GM18498 (cell line): Measurements from ENCODE around the gene LRP8.

ENCODE experiments used
- ATAC-seq: cut with Tn5 transposase; IDR thresholded peaks from one replicate; pipeline ENCODE4 v1.9.1; 2021; ENCODE audit warnings: mild to moderate bottlenecking, moderate library complexity; ENCODE audit not compliant: unreplicated experiment

LRP8 gene

DNA sequence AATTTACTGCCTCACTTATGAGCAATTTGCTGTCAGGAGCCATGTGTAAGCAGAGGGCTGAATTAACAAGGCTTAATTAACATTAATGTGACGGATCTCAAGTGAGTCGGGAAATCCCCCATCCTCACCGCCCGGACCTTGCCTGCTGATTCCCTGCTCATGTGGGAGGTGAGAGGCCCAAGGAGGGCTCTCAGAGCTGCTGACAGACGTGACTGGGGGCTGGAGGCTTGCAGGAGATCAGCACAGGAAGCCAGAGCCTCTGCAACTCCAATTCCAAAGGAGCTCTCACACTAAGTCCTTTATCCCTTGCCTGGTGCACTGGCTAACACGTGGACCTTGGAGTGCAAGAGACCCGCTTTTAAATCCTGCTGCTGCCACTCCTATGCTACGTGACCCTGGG, 19.4 kb downstream of the LRP8 start:
- ATAC-seq = no peak

DNA sequence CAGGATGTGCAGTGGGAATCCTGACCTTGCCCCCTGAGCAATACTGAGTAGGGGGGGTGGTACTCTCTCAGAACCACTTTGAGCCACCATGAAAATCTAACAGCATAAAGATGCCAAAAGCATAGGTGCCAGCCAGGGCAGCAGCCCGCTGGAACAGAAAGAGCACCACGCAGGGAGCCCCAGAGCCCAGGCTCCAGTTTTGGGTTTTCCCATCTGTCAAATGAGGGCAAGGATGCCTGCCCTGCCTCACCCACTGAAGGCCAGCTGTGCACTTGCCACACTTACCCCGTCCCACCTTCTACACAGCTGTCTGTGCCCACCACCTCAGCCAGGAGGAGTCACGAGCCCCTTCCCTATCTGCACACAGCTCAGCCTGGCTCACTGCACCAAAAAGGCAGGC, 20.8 kb downstream of the LRP8 start:
- ATAC-seq = no peak

DNA sequence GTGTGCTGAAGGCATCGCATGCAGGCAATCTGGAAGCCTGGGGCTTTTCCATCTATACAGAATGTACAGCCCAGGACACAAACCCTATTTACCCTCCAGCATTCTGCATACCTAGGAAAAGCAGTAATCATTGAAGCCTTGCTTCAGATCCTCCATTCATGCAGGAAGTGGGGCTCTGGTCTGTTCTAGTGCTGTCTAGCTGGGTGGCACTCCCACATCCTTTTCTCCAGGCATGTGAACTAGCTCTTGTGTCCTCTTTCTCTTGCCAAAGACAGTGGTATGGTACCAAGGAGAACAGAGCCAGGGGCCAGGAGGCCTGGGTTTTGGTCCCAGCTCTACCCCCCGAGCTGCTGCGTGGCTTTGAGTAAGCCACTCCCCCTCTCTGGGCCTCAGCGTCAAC, 21.7 kb downstream of the LRP8 start:
- no peak for ATAC-seq

DNA sequence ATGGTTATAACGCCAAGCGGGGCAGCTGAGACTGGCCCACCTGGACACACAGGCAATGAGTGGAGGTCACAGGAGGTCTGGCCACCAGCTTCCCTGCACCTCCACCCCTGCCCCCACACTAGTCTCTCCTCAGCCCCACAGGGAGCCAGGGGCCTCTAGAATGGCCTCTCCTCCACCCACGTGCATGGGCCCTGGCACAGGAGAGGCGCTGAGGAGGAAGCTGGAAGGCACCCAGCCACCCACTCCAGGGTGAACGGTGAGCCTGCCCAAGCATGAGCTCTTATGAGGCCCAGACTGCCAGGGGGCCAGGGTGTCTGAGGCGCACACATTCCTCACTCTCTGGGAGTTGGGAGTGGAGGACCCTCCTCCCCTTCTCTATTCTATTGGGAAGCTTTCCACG, 22.2 kb downstream of the LRP8 start:
- no peak for ATAC-seq

DNA sequence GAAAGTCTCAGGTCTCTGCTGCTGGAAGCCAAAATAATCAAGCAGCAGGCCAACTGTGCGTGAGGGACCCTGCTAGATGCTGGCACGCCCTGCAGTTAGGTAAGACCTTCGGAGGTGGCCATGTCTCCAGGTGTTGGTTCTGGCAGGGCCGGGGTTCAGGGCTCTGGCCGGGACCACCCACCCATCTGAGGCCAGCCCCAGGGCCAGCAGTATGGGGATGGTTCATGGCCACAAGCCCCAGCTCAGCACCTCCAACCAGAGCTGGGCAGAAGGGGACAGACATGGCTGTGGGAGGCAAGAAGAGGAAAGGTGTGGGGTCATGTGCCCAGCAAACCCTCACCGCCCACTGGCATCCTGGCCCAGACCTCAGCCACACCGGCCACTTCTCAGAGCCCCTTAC, 23.3 kb downstream of the LRP8 start:
- no peak for ATAC-seq

DNA sequence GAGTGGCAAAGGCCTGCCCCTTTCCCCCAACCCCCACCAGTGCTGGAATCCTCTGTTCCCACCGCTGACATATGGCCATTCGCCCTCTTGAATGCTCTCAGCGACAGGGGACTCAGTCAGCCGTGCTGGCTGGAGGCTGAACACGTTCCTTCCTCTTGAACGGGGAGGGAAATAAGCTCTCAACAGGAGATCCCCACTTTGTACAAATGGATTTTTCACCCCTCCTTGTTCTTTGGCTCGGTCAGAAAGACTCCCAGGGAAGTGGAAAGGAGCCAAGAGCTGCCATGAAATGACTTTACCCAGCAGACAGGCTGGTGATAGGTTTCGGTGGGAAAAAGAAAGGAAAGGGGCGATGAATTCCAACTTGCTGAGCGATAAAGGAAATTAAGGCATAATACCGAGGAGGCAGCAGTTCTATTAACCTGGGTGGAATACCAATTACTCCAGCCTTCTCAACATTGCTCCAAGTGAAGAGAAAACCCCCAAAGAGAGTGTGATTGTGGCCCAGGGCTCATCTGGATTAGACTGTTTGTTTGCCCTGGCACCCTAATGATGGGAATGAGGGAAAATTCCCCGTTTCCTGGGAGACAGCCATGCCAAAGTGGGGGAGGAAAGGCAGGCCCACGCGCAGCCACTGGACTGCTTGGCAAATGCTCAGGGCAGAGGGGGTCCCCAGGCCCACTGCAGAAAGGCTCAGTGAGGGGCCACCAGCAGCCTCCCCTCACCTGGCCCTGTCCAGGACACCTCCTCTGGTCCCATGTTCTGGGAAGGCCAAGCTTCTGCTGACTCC, 23.9 kb downstream of the LRP8 start:
- ATAC-seq = no peak

DNA sequence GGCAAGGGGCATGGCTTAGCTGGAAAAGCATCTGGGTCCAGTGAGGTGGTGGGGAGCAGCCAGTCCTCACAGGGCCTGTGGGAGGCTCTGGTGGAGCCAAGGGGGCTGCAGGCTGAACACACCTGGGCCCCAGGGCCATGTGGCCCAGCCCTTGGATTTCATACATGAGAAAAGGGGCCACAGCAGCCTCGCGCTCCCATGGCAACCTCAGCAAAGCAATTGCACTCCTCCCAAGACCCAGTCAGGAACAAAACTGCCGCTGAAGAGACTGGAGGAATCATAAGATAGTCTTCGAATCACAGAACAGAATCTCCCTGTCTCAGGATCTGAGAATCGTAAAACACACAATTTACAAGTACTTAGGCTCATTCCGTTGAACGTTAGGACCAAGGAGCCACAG, 24.6 kb downstream of the LRP8 start:
- ATAC-seq = no peak

DNA sequence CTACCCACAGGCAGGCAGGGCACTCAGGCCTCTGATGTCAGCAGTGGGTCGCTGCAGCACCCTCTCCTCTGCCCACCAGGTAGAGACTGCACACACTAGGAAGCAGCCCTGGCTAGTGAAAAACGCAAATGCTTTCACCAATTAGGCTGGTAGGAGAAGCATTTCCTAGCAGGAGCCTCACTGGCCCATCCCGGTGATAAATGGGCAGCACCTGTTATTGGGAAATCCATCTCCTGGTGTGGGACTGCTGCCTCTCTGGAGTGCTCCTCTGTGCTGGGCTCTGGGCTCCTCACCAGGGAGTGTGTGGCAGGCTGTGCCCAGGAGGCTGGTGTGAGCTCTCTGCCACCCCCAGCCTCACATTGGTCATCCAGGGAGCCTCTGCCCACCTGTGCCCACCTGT, 28.6 kb downstream of the LRP8 start:
- no peak for ATAC-seq

DNA sequence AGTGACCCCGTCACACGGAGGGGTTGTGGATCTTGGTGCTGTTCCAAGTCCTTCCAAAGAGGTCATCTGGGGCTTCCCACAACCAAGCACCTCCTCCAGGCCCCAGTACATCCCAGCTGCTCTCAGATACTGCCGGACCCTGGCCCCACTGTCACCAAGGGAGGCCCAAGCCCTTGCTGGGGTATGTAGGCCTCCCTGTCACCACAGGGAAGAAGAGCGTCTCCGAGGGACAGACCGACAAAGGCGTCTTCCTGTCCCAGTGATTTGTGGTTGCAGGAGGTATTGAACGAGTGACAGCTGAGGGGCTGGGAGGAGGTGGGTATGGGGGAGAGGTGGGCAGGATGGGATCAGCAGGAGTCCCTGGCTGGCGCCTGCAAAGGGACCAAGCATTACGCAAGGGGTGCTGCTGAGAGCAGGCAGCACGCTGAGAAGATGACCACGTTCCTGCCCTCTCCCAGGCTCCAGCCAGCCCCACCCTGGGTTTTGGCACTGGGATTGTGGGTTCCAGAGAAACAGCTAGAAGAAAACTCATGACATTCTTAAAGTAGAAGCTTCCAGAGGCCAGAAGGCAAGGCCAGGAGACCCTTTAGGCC, 29.7 kb downstream of the LRP8 start:
- ATAC-seq = no peak

DNA sequence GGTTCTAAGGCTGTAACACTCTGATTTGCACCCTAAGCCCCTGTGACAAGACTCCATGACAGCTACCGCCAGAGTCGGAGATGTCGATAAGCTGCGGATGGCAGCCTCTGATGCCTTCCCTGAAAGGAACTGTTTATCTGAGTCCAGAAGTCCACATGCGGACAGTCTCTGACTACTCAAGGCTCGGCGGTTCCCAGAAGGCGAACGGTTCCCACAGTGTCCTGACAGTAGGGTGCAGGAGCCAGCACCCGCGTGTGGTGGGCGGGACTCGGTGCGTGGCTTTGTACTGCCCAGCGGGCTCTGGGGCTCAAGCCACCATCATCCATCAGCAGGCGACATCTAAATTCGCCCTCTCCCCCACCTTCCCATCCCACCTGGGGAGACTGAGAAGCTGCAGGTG, 30.7 kb downstream of the LRP8 start:
- ATAC-seq = no peak

DNA sequence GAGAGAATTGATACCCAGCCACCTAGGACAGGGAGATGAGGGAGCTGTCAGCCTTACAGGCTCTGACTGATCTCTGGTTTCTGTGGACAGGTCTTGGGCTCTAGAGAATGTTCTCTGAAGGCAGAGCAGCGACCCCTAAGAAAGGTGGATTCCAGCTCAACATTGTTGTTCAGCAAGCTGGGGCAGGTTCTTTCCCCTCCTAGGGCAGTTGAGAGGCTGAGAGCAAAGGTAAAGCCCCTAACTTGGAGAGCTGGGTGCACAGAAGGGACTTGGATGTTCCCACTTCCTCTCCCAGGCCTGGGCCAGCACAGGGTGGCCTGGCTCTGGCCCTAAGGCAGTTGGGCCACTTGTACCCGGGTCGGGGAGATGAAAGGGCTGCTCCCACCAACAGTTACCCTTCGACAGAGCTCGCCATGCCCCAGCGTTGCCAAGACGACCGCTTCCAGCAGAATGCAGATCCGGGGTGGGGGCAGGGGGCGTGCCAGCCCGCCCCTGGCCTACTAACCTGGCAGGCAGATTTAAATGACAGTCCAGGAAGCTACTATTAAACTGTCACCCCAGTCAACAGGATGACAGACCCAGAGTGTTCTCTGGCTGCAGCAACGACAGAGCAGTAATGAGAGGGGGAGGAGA, 31.6 kb downstream of the LRP8 start:
- ATAC-seq = no peak

DNA sequence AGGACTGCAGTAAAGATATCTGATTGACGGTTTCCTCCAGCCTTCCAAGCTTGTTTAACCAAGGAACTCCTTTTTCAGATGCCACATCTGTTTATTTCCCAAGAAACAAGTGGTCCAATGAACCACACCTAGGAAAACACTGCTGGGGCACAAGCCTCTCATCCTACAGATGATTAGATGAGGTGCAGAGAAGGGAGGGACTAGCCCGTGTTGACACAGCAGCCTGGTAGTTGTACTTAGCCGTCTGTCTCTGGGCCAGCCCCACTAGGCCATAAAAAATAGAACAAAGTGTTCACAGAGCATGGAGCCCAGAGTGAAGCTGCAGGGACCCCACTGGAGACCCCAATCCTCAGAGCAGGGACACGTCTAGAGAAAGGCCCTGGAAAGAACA, 32.1 kb downstream of the LRP8 start:
- no peak for ATAC-seq

DNA sequence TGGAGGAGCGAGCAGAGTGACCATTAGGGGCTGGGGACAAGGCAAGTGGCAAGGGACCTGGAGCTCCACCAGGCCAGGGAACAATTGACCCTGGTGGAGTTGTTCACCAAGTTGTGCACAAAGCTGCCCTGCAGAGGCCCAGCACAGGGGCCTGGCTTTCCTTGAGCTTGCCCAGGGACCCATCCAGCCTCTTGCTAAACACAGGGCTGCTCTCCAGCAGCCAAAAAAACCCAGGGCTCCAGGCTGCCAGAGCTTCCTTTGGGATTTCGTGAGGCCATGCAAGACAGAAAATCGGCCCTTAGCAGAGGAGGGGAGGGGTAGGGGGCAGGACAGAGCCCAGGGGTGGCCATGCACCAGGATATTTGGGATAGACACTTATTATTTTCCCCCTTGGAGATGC, 32.6 kb downstream of the LRP8 start:
- ATAC-seq = no peak

DNA sequence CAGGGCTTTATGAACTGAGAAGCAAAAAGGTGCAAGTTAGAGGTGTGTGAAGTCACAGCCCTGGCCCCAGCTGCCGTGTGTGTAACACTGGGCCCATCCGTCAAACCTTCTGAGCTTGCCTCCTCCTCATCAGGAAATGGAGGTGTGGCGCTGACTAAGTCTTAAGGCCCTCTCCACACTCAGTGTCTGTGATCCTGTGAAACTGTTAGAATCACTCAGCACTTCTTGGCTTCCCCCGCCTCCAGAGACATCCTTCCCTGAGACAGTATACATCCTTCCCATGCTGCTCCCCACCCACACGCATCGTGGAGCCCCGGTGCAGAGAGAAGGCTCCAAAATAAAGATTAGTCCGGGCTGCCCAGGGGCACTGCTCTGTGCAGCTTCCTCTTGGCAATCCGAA, 33.3 kb downstream of the LRP8 start:
- no peak for ATAC-seq

DNA sequence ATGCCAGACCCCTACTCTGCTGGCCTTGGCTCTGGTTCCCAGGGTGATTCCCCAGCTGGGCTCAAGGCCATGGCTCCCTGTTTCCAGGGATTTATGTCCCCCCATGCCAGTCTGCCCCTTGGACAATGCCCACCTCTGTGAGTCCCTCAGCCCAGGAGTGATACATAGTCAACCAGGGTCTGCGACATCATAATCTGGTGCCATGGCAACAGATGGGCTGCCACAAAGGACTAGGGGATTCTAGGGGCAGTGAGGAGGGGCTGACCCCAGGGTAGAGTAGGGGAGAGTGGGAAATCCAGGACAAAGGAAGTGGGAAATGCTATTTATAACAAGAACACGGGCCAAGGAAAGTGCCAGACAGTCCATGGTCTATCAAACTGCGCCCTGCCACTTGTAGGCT, 33.8 kb downstream of the LRP8 start:
- no peak for ATAC-seq

DNA sequence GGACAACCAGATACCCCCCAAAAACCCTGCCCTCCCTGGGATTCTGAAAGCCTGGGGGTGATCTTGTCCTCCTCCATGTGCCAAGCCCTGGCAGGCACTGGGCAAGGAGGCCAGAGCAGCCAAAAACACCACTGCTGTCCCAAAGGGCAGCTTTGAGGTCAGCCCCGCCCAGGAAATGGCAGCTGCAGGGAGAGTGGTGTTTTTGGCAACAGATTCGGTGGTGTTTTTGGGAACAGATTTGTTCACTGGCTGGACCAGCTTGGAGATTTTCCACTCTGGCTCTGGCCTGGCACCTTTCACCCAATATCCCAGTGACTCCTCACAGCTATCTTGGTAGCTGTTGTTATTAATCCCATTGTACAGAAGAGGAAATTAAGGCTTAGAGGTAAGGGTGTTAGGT, 34.7 kb downstream of the LRP8 start:
- peak; percentile 20 for ATAC-seq

DNA sequence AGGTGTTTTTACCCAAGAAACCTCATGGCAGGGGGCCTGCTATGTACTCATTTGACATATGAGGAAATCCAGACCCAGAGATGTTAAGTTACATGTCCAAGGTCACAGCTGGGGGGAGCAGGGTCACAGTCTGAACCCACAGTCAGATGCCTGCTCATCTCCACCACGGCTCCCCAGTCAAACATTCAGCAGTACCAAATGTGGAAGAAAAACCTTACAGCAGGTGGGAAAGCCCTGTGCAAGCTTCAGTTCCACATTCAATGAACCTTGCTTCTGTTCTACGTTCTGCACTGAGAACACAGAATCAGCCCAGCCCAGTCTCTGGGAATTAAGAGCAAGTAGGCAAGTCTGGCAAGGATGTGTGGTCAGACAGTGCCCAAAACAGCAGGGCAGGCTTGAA, 35.2 kb downstream of the LRP8 start:
- peak; percentile 65 for ATAC-seq

DNA sequence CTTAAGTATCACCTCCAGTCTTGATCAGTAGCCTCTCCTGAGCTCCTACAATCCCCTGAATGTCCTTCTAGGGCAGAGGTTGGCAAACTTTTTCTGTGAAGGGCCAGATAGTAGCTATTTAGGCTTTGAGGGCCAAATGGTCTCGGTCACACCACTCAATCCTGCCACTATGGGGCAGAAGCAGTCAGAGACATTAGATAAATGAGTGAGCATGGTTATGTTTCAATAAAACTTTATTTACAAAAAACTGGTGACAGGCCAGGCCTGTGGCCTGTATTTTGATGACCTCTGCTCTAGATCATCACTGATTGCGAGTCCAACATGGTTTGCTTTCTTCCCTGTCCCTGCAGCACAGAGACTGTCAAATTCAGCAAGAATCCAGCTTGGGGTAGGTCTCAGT, 36.3 kb downstream of the LRP8 start:
- ATAC-seq = no peak

DNA sequence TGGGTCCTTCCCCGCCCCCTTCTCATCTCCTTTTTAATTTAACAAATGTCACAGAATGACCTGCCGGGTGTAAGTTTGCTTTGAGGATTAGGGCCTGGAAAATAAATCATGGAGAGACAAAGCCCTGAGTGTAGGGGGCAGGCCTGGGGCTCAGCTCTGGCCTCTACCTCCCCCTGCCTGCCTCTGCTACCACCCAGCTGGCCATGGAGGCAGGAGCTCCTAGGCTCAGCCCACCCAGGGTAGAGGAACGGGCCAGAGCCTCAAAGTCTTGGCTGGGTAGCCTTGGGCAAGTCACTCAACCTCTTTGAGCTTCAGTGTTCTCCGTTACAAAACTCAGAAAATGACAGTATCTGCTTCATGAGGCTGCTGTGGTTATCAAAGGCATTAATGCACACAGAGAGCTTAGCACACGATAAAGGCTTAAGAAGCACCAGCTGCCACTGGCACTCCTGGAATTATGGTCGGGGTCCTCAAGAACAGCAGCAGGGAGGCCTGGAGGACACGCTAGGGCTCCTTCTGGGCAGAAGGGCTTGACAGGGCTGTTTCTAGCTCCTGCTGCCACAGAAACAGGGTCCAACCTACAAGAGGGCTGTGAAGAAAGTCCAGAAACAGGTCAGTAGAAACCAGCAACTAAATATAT, 39.0 kb downstream of the LRP8 start:
- ATAC-seq = no peak

DNA sequence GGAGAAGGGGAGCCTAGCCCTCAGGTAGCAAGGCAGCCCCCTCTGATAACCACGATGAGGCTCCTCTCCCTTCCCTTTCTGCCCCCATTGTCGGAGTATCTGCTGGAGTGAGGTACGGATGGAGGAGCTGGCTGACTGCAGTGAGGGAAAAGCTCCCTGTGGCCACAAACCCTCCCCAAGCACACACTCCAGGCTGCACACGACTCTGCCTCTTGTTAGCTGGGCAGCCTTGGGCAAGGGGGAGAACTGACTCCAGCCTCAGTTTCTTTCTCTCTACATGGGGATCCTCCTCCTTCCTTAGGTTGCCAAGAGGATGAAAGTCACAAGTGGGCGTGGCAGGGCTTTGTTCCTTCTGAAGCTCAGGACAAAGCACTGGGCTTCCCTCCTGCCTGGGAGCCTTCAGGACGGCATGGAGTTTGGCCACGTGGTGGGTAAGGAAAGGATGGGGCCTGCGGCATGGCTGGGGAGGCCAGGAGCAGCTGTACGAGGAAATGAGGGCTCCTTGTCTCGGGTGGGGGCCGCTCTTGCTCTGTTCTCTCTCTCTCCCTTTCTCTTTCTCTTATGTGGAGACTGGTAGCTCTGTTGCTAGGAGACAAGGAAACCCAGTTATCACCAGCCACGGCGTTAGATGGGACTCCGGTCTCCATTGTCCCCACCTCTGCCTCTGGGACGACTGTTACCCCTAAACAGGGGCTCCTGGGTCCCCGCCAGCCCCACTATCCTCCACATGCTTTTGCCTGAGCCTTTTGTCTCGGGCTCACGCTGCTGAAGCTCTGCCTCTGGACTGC, 39.7 kb downstream of the LRP8 start:
- no peak for ATAC-seq

DNA sequence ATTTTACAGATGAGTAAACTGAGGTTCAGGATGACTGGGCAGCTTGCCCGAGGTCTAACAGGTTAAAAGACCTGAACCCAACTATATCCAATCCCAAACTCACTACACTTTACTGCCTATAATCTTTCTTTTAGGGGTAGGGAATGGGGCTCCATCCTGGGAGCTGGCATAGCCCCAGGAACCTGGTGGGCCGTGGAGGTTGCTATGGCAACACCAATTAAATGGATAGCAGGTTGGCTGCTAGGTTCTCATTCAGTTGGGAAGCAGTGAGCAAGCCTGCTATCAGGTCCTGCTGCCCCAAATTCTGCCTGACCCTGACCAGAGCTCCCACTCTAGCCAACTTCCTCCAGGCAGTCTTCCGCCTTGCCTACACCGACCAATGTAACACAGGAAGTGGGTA, 40.9 kb downstream of the LRP8 start:
- ATAC-seq = no peak
